Panc1 (cell line): ENCODE data around the gene LHFPL3. TPM values are rescaled to one million over a fixed set of nuclear protein-coding genes. Genes with fewer than 3 reads are reported as not detected.
A peak's percentile ranks its signal among the peaks of the same experiment; 100 is the strongest.

ENCODE experiments used
- ATAC-seq: fragments of 200-7000 bp; cut with Tn5 transposase; 2 replicates; pipeline ENCODE4 v1.9.1; 2020; ENCODE audit warnings: mild to moderate bottlenecking, moderate library complexity
- BruUV-seq: library from RNA; stranded (reverse); fragments of 400-500 nt; replicated peaks from 2 replicates; lab custom pipeline; 2021; lab: Mats Ljungman, UMichigan
- CTCF ChIA-PET: fragments of 300-600 bp; sonication (Branson Sonifier 250); formaldehyde crosslinking; loops from one replicate; lab custom pipeline; 2022; ENCODE audit warnings: antibody characterized with exemption; lab: Charles Lee
- POLR2A ChIA-PET: fragments of 300-600 bp; sonication (Branson Sonifier 250); formaldehyde crosslinking; loops from one replicate; lab custom pipeline; 2022; ENCODE audit warnings: antibody characterized with exemption; lab: Charles Lee
- DNase-seq: peaks from one replicate; pipeline ENCODE4 v3.0.0-alpha.2; 2010; ENCODE audit warnings: low read depth, low spot score
- H3K27ac ChIP-seq: 2 replicates; pipeline ENCODE4 v1.5.1; 2011; ENCODE audit warnings: mild to moderate bottlenecking, low read length, inconsistent platforms
- H3K27me3 ChIP-seq: fragments of 200-500 bp; sonication (Bioruptor generic); 2 replicates; pipeline ENCODE4 v1.6.0; 2014; ENCODE audit warnings: low read length, inconsistent platforms; ENCODE audit not compliant: control insufficient read depth, insufficient read depth
- H3K36me3 ChIP-seq: fragments of 200-500 bp; sonication (Bioruptor generic); 2 replicates; pipeline ENCODE4 v1.5.1; 2014; ENCODE audit warnings: inconsistent platforms, mild to moderate bottlenecking, low read length, moderate library complexity; ENCODE audit not compliant: control insufficient read depth, insufficient read depth
- H3K4me1 ChIP-seq: 2 replicates; pipeline ENCODE4 v1.5.1; 2011; ENCODE audit warnings: inconsistent platforms, mild to moderate bottlenecking, low read length, moderate library complexity; ENCODE audit not compliant: control insufficient read depth, insufficient read depth
- H3K4me3 ChIP-seq, 2 experiments: 2 replicates each; pipeline ENCODE4 v1.5.1; 2011 to 2012; ENCODE audit warnings: low read depth in 2 of 2, low read length in 2 of 2, mild to moderate bottlenecking in 2 of 2, inconsistent platforms in 1 of 2, moderate library complexity in 1 of 2
- H3K9me3 ChIP-seq: fragments of 200-500 bp; sonication (Bioruptor generic); 2 replicates; pipeline ENCODE4 v1.5.1; 2014; ENCODE audit warnings: low read depth, mild to moderate bottlenecking, inconsistent platforms, low read length, moderate library complexity; ENCODE audit not compliant: control insufficient read depth, insufficient read depth
- CTCF ChIP-seq: fragments of 450-650 bp; IDR thresholded peaks from 2 replicates; pipeline ENCODE4 v1.5.1; 2017; ENCODE audit warnings: mild to moderate bottlenecking
- POLR2AphosphoS5 ChIP-seq: IDR thresholded peaks from 2 replicates; pipeline ENCODE4 v1.6.1; 2012; ENCODE audit warnings: mild to moderate bottlenecking, low read depth, low read length, moderate library complexity
- SIN3A ChIP-seq: IDR thresholded peaks from 2 replicates; pipeline ENCODE4 v1.6.1; 2012; ENCODE audit warnings: low read depth, mild to moderate bottlenecking, low read length, moderate library complexity, borderline replicate concordance; ENCODE audit not compliant: insufficient read depth
- TCF7L2 ChIP-seq: IDR thresholded peaks from 2 replicates; pipeline ENCODE4 v1.6.1; 2011; ENCODE audit warnings: mild to moderate bottlenecking, low read depth, low read length, inconsistent platforms
- in situ Hi-C: cut with HindIII; loops from 2 replicates; pipeline ENCODE4 v1.10.0; 2016; ENCODE audit warnings: low sequenced_read_pairs, low pct_unique_long_range_greater_than_20kb
- intact Hi-C: fragments of 100-400 bp; cut with micrococcal nuclease; formaldehyde crosslinking; loops from one replicate; pipeline ENCODE4 v1.10.0; 2022; ENCODE audit not compliant: unreplicated experiment
- total RNA-seq: library from RNA; stranded (reverse); gene quantifications from one replicate; pipeline ENCODE4 v1.2.1, GENCODE V29; 2021; ENCODE audit not compliant: unreplicated experiment
- TF ChIP-seq, protein P1 (sequence below), 2 experiments: IDR thresholded peaks; 2 replicates each; pipeline ENCODE4 v1.6.1; 2011 to 2012; ENCODE audit warnings: low read depth in 2 of 2, control low read depth in 1 of 2, low read length in 1 of 2, mild to moderate bottlenecking in 1 of 2, moderate library complexity in 1 of 2; ENCODE audit not compliant: insufficient read depth in 1 of 2

The LHFPL3 gene
- total RNA-seq, 1 experiment from 2014 or later = not detected

GRCh38 chr7:104414216-104414615 is 85.8 kb downstream of the LHFPL3 start:
- ATAC-seq (no peak), DNase-seq (no peak)
- POLR2A ChIA-PET = no interaction called here
- in situ Hi-C loops = no loop called here
- H3K27ac ChIP-seq = no peak overlapping the region
- H3K9me3 ChIP-seq = no peaks in the 10 kb centered on the region
- H3K4me3 ChIP-seq = no peak overlapping the region
- H3K36me3 ChIP-seq = no peaks in the 10 kb centered on the region
- CTCF ChIA-PET = no interaction called here
- TF ChIP-seq CTCF (no peak), TCF7L2 (no peak), SIN3A (no peak)
- H3K4me1 ChIP-seq = no peaks in the 10 kb centered on the region
- no peaks in the 10 kb centered on the region for H3K27me3 ChIP-seq
- intact Hi-C loops = no loop called here
- BruUV-seq = no TSS peak

DNA sequence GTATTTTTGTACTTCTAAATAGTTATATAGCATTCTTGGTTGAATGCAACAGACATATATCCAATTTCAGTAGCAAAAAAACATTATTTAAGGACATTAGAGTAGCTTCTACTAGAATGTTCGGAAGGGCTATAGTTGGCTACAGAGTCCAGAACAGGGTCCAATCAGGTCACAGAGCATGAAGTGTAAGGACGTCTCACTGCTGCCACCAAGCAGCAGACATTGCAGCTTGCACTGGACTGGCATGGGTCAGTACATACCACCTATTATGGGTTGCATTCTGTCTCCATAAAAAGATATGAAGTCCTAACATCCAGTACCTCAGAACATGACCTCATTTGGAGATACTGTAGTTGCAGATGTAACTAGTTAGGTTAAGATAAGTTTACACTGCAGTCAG is 87.3 kb downstream of the LHFPL3 start:
- ATAC-seq (no peak), DNase-seq (no peak)
- intact Hi-C loops (no loop called here), in situ Hi-C loops (no loop called here)
- H3K27me3 ChIP-seq = no peaks in the 10 kb centered on the region
- no peak overlapping the region for H3K27ac ChIP-seq
- no peaks in the 10 kb centered on the region for H3K36me3 ChIP-seq
- POLR2A ChIA-PET = no interaction called here
- CTCF ChIA-PET = no interaction called here
- TF ChIP-seq POLR2AphosphoS5 = no peak
- TF ChIP-seq TCF7L2 = no peak
- TF ChIP-seq, protein P1, sequence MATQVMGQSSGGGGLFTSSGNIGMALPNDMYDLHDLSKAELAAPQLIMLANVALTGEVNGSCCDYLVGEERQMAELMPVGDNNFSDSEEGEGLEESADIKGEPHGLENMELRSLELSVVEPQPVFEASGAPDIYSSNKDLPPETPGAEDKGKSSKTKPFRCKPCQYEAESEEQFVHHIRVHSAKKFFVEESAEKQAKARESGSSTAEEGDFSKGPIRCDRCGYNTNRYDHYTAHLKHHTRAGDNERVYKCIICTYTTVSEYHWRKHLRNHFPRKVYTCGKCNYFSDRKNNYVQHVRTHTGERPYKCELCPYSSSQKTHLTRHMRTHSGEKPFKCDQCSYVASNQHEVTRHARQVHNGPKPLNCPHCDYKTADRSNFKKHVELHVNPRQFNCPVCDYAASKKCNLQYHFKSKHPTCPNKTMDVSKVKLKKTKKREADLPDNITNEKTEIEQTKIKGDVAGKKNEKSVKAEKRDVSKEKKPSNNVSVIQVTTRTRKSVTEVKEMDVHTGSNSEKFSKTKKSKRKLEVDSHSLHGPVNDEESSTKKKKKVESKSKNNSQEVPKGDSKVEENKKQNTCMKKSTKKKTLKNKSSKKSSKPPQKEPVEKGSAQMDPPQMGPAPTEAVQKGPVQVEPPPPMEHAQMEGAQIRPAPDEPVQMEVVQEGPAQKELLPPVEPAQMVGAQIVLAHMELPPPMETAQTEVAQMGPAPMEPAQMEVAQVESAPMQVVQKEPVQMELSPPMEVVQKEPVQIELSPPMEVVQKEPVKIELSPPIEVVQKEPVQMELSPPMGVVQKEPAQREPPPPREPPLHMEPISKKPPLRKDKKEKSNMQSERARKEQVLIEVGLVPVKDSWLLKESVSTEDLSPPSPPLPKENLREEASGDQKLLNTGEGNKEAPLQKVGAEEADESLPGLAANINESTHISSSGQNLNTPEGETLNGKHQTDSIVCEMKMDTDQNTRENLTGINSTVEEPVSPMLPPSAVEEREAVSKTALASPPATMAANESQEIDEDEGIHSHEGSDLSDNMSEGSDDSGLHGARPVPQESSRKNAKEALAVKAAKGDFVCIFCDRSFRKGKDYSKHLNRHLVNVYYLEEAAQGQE (IDR thresholded peaks at IDR 0.05; ENCODE audit: insufficient read depth in 1 of 2, low read depth in 2 of 2, low read length in 1 of 2) = no peak
- TF ChIP-seq SIN3A = no peak
- TF ChIP-seq CTCF = peak; percentile 20; the same call in 1 of the 2 replicates
- no TSS peak for BruUV-seq
- H3K4me3 ChIP-seq = no peak overlapping the region
- H3K4me1 ChIP-seq = no peaks in the 10 kb centered on the region
- no peaks in the 10 kb centered on the region for H3K9me3 ChIP-seq
